ENCODE measurements around the gene IQSEC1. TPM values are rescaled to one million over a fixed set of nuclear protein-coding genes. Genes with fewer than 3 reads are reported as not detected.

IQSEC1 gene
- total and polyA plus RNA-seq, 2 donors (not counting 1 experiment from before 2014, with no cell fraction given): 96.7 to 222 TPM

- Histone ChIP-seq H3K27ac (ENCODE audit: low read length in 2 of 2) (peak overlapping the region in 1 of 2 donors; percentile 63), H3K27me3 (replicated peaks in 1 of 4; ENCODE audit: control extremely low read depth in 1 of 4, control insufficient read depth in 3 of 4, insufficient read depth in 4 of 4, low read length in 3 of 4) (no peaks in the 10 kb centered on the region), H3K4me2 (replicated peaks; ENCODE audit: low read depth, low read length, poor library complexity, severe bottlenecking) (peak overlapping the region; percentile 44), H3K4me3 (ENCODE audit: control extremely low read depth in 1 of 5, extremely low read depth in 1 of 5, insufficient read depth in 1 of 5, low read depth in 2 of 5, low read length in 4 of 5) (no peak overlapping the region), H3K79me2 (ENCODE audit: control insufficient read depth, insufficient read depth, low read length) (peaks cover 97% of the 10 kb centered on the region), H3K9ac (ENCODE audit: low read length) (no peak overlapping the region), H4K20me1 (ENCODE audit: control insufficient read depth, insufficient read depth, low read length, poor library complexity, severe bottlenecking) (peaks cover 99% of the 10 kb centered on the region), H3K36me3 (replicated peaks in 1 of 2; ENCODE audit: control extremely low read depth in 1 of 2, control insufficient read depth in 1 of 2, extremely low read depth in 1 of 2, insufficient read depth in 2 of 2, low read length in 1 of 2) (peaks cover 6 to 76% of the 10 kb centered on the region in 2 experiments), H3K4me1 (ENCODE audit: control insufficient read depth in 2 of 2, insufficient read depth in 2 of 2, low read length in 2 of 2) (peaks cover 45 to 59% of the 10 kb centered on the region in 2 donors), H3K9me3 (ENCODE audit: control extremely low read depth in 1 of 3, control insufficient read depth in 2 of 3, insufficient read depth in 1 of 3, low read length in 2 of 3) (no peaks in the 10 kb centered on the region), H2AFZ (ENCODE audit: insufficient read depth, low read depth, low read length, poor library complexity, severe bottlenecking) (no peak overlapping the region)
- POLR2A ChIA-PET: interaction anchor here (0.6 to 1.5 kb wide), 2 partner anchors 10 to 39 kb away, joined by 5 read pairs; no protein-coding TSS in a partner anchor
- Mint-ChIP-seq H3K9me3 (ENCODE audit: insufficient read depth) (no peaks in the 10 kb centered on the region), H3K27ac (peak overlapping the region; percentile 74), H3K4me1 (peaks cover 66% of the 10 kb centered on the region), H3K4me3 (peak overlapping the region; percentile 34), H3K27me3 (no peaks in the 10 kb centered on the region)
- 83% methylated on average over 7 of the region's 9 CpGs for WGBS (ENCODE audit: insufficient coverage)
- intact Hi-C loops (cut with micrococcal nuclease): loop anchor here (5.0 kb wide), 1 partner anchor 36 kb away; no protein-coding TSS in a partner anchor
- ATAC-seq (ENCODE audit: low read depth): no peak
- DNase-seq: no peak
- TF ChIP-seq, protein P1, sequence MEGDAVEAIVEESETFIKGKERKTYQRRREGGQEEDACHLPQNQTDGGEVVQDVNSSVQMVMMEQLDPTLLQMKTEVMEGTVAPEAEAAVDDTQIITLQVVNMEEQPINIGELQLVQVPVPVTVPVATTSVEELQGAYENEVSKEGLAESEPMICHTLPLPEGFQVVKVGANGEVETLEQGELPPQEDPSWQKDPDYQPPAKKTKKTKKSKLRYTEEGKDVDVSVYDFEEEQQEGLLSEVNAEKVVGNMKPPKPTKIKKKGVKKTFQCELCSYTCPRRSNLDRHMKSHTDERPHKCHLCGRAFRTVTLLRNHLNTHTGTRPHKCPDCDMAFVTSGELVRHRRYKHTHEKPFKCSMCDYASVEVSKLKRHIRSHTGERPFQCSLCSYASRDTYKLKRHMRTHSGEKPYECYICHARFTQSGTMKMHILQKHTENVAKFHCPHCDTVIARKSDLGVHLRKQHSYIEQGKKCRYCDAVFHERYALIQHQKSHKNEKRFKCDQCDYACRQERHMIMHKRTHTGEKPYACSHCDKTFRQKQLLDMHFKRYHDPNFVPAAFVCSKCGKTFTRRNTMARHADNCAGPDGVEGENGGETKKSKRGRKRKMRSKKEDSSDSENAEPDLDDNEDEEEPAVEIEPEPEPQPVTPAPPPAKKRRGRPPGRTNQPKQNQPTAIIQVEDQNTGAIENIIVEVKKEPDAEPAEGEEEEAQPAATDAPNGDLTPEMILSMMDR (IDR thresholded peaks at IDR 0.05): no peak
- no peak for TF ChIP-seq EZH2 (IDR thresholded peaks at IDR 0.05; ENCODE audit: borderline replicate concordance, insufficient read depth, low read depth, low read length, poor library complexity, severe bottlenecking)
- CTCF ChIA-PET: interaction anchor here (0.8 to 6.1 kb wide), 21 partner anchors 10 to 469 kb away, joined by 3 to 69 read pairs (median 6); no protein-coding TSS in a partner anchor
Observed at GRCh38 chr3:12983319-12983718, 89.9 kb downstream of the IQSEC1 start.

GRCh38 chr3:12982619-12983101 lies 90.6 kb downstream of the IQSEC1 start:
- no peaks in the 10 kb centered on the region for H3K27me3 Mint-ChIP-seq
- DNase-seq (no peak), ATAC-seq (ENCODE audit: low read depth) (peak; percentile 8)
- POLR2A ChIA-PET: interaction anchor here (0.6 kb wide), 1 partner anchor 11 kb away, joined by 5 read pairs; no protein-coding TSS in a partner anchor
- Histone ChIP-seq H2AFZ (ENCODE audit: insufficient read depth, low read depth, low read length, poor library complexity, severe bottlenecking) (no peak overlapping the region), H3K79me2 (ENCODE audit: control insufficient read depth, insufficient read depth, low read length) (peaks cover 97% of the 10 kb centered on the region), H3K4me3 (ENCODE audit: control extremely low read depth in 1 of 5, extremely low read depth in 1 of 5, insufficient read depth in 1 of 5, low read depth in 2 of 5, low read length in 4 of 5) (no peak overlapping the region), H3K36me3 (replicated peaks in 1 of 2; ENCODE audit: control extremely low read depth in 1 of 2, control insufficient read depth in 1 of 2, extremely low read depth in 1 of 2, insufficient read depth in 2 of 2, low read length in 1 of 2) (peaks cover 5 to 74% of the 10 kb centered on the region in 2 experiments), H3K27ac (ENCODE audit: low read length in 2 of 2) (peak overlapping the region in 1 of 2 donors; percentile 63), H3K4me1 (ENCODE audit: control insufficient read depth in 2 of 2, insufficient read depth in 2 of 2, low read length in 2 of 2) (peaks cover 42 to 53% of the 10 kb centered on the region in 2 donors), H3K4me2 (replicated peaks; ENCODE audit: low read depth, low read length, poor library complexity, severe bottlenecking) (peak overlapping the region; percentile 44), H3K9ac (ENCODE audit: low read length) (no peak overlapping the region), H4K20me1 (ENCODE audit: control insufficient read depth, insufficient read depth, low read length, poor library complexity, severe bottlenecking) (peaks cover 99% of the 10 kb centered on the region), H3K9me3 (ENCODE audit: control extremely low read depth in 1 of 3, control insufficient read depth in 2 of 3, insufficient read depth in 1 of 3, low read length in 2 of 3) (no peaks in the 10 kb centered on the region), H3K27me3 (replicated peaks in 1 of 4; ENCODE audit: control extremely low read depth in 1 of 4, control insufficient read depth in 3 of 4, insufficient read depth in 4 of 4, low read length in 3 of 4) (no peaks in the 10 kb centered on the region)
- 21% methylated on average over 2 of the region's 5 CpGs for WGBS (ENCODE audit: insufficient coverage)
- H3K27ac Mint-ChIP-seq: peak overlapping the region; percentile 74
- H3K4me1 Mint-ChIP-seq: peaks cover 69% of the 10 kb centered on the region
- H3K4me3 Mint-ChIP-seq: peak overlapping the region; percentile 34
- TF ChIP-seq, protein P1 (IDR thresholded peaks at IDR 0.05): no peak
- TF ChIP-seq EZH2 (IDR thresholded peaks at IDR 0.05; ENCODE audit: borderline replicate concordance, insufficient read depth, low read depth, low read length, poor library complexity, severe bottlenecking): no peak
- CTCF ChIA-PET: interaction anchor here (0.8 to 6.1 kb wide), 16 partner anchors 9 to 470 kb away, joined by 3 to 69 read pairs (median 5); no protein-coding TSS in a partner anchor
- intact Hi-C loops (cut with micrococcal nuclease): loop anchor here (5.0 kb wide), 1 partner anchor 35 kb away; no protein-coding TSS in a partner anchor
- H3K9me3 Mint-ChIP-seq (ENCODE audit: insufficient read depth): no peaks in the 10 kb centered on the region
